Astrocyte (in vitro differentiated cells and primary cell): ENCODE data around the gene DNMBP.

Experiments used
- EZH2 ChIP-seq: IDR thresholded peaks from 2 replicates; pipeline ENCODE4 v1.6.1; 2012; ENCODE audit warnings: mild to moderate bottlenecking, low read length, inconsistent platforms; ENCODE audit not compliant: insufficient read depth
- TF ChIP-seq, protein P1 (sequence below): IDR thresholded peaks from 2 replicates; pipeline ENCODE4 v1.5.1; 2011; ENCODE audit warnings: low read depth, mild to moderate bottlenecking, inconsistent platforms, low read length, moderate library complexity; ENCODE audit not compliant: insufficient read depth

DNA sequence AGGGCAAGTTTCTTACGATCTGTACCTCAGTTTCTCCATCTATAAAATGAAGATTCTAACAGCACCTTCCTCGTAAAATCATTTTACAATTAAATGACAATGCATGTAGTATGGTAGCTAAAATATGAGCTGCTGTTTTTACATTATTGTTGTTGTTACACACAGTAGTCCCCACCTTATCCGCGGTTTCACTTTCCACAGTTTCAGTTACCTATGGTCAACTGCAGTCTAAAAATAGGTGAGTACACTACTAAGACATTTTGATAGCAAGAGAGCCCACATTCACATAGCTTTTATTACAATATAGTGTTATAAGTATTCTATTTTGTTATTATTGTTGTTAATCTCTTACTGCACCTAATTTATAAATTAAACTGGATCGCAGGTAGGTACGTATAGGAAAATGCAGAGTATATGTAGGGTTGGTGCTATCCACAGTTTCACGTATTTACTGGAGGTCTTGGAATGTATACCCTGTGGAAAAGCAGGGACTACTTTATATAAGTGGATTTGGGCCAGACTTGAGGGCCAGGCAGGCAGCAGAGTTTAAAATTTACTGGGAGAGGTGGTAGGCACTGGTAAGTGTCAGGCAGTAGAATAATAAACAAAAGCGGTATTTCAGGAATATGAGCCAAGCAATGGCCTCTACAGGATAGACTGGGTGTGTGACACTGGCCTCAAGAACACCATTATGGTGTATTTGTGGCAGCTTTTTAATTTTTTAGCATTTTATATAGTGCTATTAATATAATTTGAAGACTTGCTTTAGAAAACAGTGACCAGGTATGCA lies 10.2 kb downstream of the DNMBP start:
- TF ChIP-seq, protein P1, sequence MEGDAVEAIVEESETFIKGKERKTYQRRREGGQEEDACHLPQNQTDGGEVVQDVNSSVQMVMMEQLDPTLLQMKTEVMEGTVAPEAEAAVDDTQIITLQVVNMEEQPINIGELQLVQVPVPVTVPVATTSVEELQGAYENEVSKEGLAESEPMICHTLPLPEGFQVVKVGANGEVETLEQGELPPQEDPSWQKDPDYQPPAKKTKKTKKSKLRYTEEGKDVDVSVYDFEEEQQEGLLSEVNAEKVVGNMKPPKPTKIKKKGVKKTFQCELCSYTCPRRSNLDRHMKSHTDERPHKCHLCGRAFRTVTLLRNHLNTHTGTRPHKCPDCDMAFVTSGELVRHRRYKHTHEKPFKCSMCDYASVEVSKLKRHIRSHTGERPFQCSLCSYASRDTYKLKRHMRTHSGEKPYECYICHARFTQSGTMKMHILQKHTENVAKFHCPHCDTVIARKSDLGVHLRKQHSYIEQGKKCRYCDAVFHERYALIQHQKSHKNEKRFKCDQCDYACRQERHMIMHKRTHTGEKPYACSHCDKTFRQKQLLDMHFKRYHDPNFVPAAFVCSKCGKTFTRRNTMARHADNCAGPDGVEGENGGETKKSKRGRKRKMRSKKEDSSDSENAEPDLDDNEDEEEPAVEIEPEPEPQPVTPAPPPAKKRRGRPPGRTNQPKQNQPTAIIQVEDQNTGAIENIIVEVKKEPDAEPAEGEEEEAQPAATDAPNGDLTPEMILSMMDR: no peak
- TF ChIP-seq EZH2: no peak
